Measurements from ENCODE around the gene PADI4. TPM values are rescaled to one million over a fixed set of nuclear protein-coding genes. Genes with fewer than 3 reads are reported as not detected.
A peak's percentile ranks its signal among the peaks of the same experiment; 100 is the strongest.

Gene PADI4
- total RNA-seq, 2 experiments from 2014 or later, result 0.17 to 0.23 TPM

- Mint-ChIP-seq H3K9me3 (no peaks in the 10 kb centered on the region), H3K27ac (no peak overlapping the region), H3K4me1 (no peaks in the 10 kb centered on the region), H3K36me3 (ENCODE audit: low read depth) (no peaks in the 10 kb centered on the region), H3K27me3 (peaks cover 4% of the 10 kb centered on the region), H3K4me3 (no peak overlapping the region)
- CTCF ChIA-PET, result no interaction called here
- POLR2A ChIA-PET, result no interaction called here
- no peak for DNase-seq
These were observed 62.6 kb downstream of the PADI4 start for GRCh38 chr1:17370618-17371017.

DNA sequence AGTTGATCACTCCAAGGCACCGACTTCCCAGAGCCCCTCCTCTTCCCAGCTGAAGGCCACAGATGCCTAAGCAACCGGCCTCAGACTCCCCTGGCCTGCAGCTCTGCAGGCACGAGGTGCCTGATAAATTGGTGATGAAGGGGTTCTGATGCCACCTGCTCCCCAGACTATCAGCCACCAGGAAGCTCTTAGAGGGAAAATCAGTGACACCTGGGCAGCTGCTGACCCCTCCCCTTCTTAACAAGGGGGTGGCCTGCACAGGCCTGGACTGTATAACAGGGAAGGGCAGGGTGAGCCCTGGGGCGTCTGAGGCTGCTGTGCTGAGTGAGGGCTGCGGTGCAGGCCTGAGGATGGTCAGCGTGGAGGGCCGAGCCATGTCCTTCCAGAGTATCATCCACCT, 63.9 kb downstream of the PADI4 start, which contains the start of gene PADI6:
Gene PADI6, plus strand, starts transcription at position 301 of the 400 bp plus-strand sequence. Its CDS starts 50 bp downstream, at position 351.
- POLR2A ChIA-PET, result no interaction called here
- DNase-seq, result no peak
- no peak within 1 kb of the TSS for H3K27ac Mint-ChIP-seq
- peaks cover 2% of the 10 kb centered on the region for H3K27me3 Mint-ChIP-seq
- CTCF ChIA-PET, result no interaction called here
- no peaks in the 10 kb centered on the region for H3K36me3 Mint-ChIP-seq (ENCODE audit: low read depth)
- H3K9me3 Mint-ChIP-seq, result no peaks in the 10 kb centered on the region
- H3K4me1 Mint-ChIP-seq, result no peaks in the 10 kb centered on the region
- no peak within 1 kb of the TSS for H3K4me3 Mint-ChIP-seq

GRCh38 chr1:17372955-17373354, 65.0 kb downstream of the PADI4 start:
- CTCF ChIA-PET, result no interaction called here

GRCh38 chr1:17375651-17376050, 67.7 kb downstream of the PADI4 start:
- no peaks in the 10 kb centered on the region for H3K9me3 Mint-ChIP-seq
- H3K4me3 Mint-ChIP-seq, result no peak overlapping the region
- no peaks in the 10 kb centered on the region for H3K36me3 Mint-ChIP-seq (ENCODE audit: low read depth)
- H3K27ac Mint-ChIP-seq, result no peak overlapping the region
- H3K4me1 Mint-ChIP-seq, result no peaks in the 10 kb centered on the region
- peaks cover 3% of the 10 kb centered on the region for H3K27me3 Mint-ChIP-seq
- ChIA-PET CTCF (no interaction called here), POLR2A (no interaction called here)
- no peak for DNase-seq

More at GRCh38 chr1:17372955-17373354, 65.0 kb downstream of the PADI4 start:
- Mint-ChIP-seq H3K4me1 (no peaks in the 10 kb centered on the region), H3K27ac (no peak overlapping the region), H3K36me3 (ENCODE audit: low read depth) (no peaks in the 10 kb centered on the region), H3K4me3 (no peak overlapping the region), H3K27me3 (peaks cover 4% of the 10 kb centered on the region), H3K9me3 (no peaks in the 10 kb centered on the region)
- DNase-seq, result no peak
- POLR2A ChIA-PET, result no interaction called here

DNA sequence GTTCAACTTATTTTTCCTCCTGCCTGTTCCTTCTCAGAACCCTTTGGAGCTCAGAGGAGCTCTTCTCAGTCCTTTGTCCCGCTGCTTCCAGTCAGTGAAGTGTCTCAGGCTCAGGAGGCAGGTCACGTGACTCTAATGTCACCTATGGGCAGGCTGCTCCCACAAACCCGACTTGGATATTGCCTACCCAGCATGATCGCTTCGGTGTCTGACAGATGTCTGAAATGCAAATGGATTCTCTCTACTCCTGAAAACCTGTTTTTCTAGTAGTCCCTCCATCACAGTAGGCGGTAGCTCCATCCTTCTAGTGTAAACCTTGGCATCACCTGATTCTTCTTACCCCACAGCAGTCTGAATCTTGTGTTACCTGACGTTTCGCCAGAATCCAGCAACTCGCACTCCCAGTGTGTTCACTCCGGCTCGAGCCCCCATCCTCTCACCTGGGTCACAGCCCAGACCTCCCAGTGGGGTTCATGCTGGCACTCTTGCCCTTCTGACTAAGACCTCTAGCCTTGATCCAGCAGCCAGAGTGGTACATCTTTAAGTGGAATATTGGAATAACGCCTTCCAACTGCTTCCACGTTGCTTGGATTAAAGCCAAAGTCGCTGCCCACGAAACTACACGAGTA, 69.4 kb downstream of the PADI4 start:
- CTCF ChIA-PET, result no interaction called here
- H3K27ac Mint-ChIP-seq, result no peak overlapping the region
- peaks cover 7% of the 10 kb centered on the region for H3K27me3 Mint-ChIP-seq
- DNase-seq, result no peak
- POLR2A ChIA-PET, result no interaction called here
- H3K4me1 Mint-ChIP-seq, result no peaks in the 10 kb centered on the region
- no peaks in the 10 kb centered on the region for H3K36me3 Mint-ChIP-seq (ENCODE audit: low read depth)
- H3K4me3 Mint-ChIP-seq, result no peak overlapping the region
- no peaks in the 10 kb centered on the region for H3K9me3 Mint-ChIP-seq

- Mint-ChIP-seq H3K36me3 (ENCODE audit: low read depth) (no peaks in the 10 kb centered on the region), H3K27me3 (peaks cover 7% of the 10 kb centered on the region), H3K4me1 (no peaks in the 10 kb centered on the region), H3K27ac (no peak overlapping the region), H3K4me3 (no peak overlapping the region), H3K9me3 (no peaks in the 10 kb centered on the region)
- DNase-seq, result no peak
- CTCF ChIA-PET, result no interaction called here
- POLR2A ChIA-PET, result no interaction called here
These were observed 73.2 kb downstream of the PADI4 start for GRCh38 chr1:17381161-17381560.

GRCh38 chr1:17392199-17392740, 84.3 kb downstream of the PADI4 start:
- no peaks in the 10 kb centered on the region for H3K9me3 Mint-ChIP-seq
- ChIA-PET POLR2A (no interaction called here), CTCF (no interaction called here)
- peaks cover 3% of the 10 kb centered on the region for H3K27me3 Mint-ChIP-seq
- H3K4me3 Mint-ChIP-seq, result no peak overlapping the region
- H3K27ac Mint-ChIP-seq, result no peak overlapping the region
- H3K36me3 Mint-ChIP-seq (ENCODE audit: low read depth), result no peaks in the 10 kb centered on the region
- DNase-seq, result no peak
- H3K4me1 Mint-ChIP-seq, result peaks cover 13% of the 10 kb centered on the region

DNA sequence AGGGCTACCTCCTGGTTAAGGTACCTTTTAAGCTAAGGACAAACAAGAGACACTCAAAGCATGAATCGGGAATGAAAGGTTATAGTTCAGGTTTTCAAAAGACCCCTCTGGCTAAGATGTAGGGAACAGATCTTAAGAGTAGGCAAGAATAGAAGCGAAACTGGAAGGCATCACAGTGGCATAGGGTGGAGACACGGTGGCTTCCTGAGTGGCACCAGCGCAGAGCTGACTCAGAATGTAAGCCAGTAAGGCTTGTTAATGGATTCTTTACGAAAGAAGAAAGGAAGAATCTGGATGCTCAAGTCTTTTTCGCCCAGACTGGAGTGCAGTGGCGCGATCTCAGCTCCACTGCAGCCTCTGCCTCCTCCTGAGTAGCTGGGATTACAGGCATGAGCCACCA, 85.2 kb downstream of the PADI4 start:
- Mint-ChIP-seq H3K4me1 (peaks cover 13% of the 10 kb centered on the region), H3K27ac (no peak overlapping the region), H3K27me3 (peaks cover 2% of the 10 kb centered on the region), H3K4me3 (no peak overlapping the region), H3K9me3 (no peaks in the 10 kb centered on the region), H3K36me3 (ENCODE audit: low read depth) (no peaks in the 10 kb centered on the region)
- DNase-seq, result peak; percentile 18
- POLR2A ChIA-PET, result no interaction called here
- CTCF ChIA-PET, result no interaction called here

GRCh38 chr1:17397910-17398695, 90.1 kb downstream of the PADI4 start:
- Mint-ChIP-seq H3K4me3 (no peak overlapping the region), H3K36me3 (ENCODE audit: low read depth) (no peaks in the 10 kb centered on the region), H3K27me3 (no peaks in the 10 kb centered on the region), H3K4me1 (peaks cover 9% of the 10 kb centered on the region), H3K27ac (no peak overlapping the region), H3K9me3 (no peaks in the 10 kb centered on the region)
- ChIA-PET POLR2A (no interaction called here), CTCF (interaction anchor here (0.6 kb wide), 1 partner anchor 18 kb away, joined by 3 read pairs; no protein-coding TSS in a partner anchor)
- no peak for DNase-seq

DNA sequence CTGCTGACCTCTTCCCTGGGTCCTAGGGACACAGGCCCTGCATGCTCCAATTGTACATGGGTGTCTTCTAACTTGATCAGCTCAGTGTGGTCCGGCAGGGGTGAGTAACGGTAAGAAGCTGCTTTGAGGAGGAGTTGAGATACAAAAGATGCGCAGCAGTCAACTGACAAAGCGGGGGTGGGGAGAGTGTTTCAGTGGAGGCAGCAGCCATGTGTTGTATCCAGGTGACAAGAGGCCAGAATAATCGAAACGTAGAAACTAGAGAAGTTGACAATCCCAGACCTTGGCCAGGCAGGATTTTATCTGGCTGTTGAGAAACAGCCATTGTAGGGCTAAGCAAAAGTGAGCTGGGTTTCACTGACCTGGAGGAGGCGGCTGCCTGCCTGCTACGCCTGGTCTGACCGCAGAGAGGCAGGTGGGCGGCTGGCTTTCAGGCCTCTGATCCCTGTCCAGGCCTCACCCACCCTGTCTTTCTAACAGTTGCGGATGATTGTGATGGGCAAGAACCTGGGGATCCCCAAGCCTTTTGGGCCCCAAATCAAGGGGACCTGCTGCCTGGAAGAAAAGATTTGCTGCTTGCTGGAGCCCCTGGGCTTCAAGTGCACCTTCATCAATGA, 92.8 kb downstream of the PADI4 start:
- ChIA-PET POLR2A (no interaction called here), CTCF (interaction anchor here (0.6 kb wide), 1 partner anchor 179 kb away, joined by 5 read pairs; no protein-coding TSS in a partner anchor)
- no peak for DNase-seq
- H3K27ac Mint-ChIP-seq, result no peak overlapping the region
- H3K36me3 Mint-ChIP-seq (ENCODE audit: low read depth), result no peaks in the 10 kb centered on the region
- no peak overlapping the region for H3K4me3 Mint-ChIP-seq
- H3K27me3 Mint-ChIP-seq, result no peaks in the 10 kb centered on the region
- H3K4me1 Mint-ChIP-seq, result no peaks in the 10 kb centered on the region
- H3K9me3 Mint-ChIP-seq, result no peaks in the 10 kb centered on the region

DNA sequence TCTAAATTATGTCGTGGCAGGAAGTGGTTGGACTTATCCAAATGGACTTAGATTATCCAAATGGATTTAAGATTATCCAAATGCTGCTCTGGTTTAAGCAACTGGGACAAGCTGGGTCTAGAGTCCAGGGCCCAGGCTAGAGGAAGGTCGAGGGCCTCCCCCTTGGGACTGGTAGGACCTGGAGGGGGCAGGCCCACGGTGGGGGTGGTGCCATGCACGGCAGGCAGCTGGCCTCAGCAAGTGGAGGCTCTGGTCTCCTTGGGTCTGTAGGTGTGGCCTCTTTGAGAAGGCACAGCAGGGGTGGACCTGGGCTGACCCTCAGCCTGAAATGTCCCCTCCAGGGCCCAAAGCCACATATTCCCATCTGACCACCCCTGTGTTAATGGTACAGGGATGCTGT, 93.8 kb downstream of the PADI4 start:
- Mint-ChIP-seq H3K4me1 (no peaks in the 10 kb centered on the region), H3K9me3 (no peaks in the 10 kb centered on the region), H3K36me3 (ENCODE audit: low read depth) (peaks cover 2% of the 10 kb centered on the region), H3K27me3 (no peaks in the 10 kb centered on the region), H3K4me3 (no peak overlapping the region), H3K27ac (no peak overlapping the region)
- ChIA-PET CTCF (no interaction called here), POLR2A (no interaction called here)
- DNase-seq, result no peak

DNA sequence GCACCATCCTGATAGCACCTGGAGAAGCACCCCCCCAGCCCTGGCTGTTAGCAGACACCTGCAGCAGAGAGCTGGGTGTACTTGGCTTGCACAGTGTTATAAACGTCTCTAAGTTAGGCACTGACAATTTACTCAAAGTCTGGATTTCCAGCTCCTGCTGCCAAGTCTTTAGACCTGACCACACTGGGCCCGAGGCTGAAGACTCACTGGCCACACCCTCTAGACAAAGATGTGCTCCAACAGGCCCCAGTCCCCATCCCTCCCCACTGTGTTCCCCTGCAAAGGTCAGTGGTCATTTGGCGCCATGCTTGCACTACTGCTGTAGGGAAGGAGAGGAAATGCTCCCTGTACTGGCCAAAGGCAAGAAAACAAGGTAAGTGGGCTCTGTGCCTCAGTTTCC, 95.1 kb downstream of the PADI4 start:
- DNase-seq, result no peak
- POLR2A ChIA-PET, result no interaction called here
- H3K27ac Mint-ChIP-seq, result no peak overlapping the region
- no peak overlapping the region for H3K4me3 Mint-ChIP-seq
- H3K4me1 Mint-ChIP-seq, result no peaks in the 10 kb centered on the region
- no peaks in the 10 kb centered on the region for H3K9me3 Mint-ChIP-seq
- H3K36me3 Mint-ChIP-seq (ENCODE audit: low read depth), result peaks cover 9% of the 10 kb centered on the region
- no peaks in the 10 kb centered on the region for H3K27me3 Mint-ChIP-seq
- CTCF ChIA-PET, result no interaction called here

DNA sequence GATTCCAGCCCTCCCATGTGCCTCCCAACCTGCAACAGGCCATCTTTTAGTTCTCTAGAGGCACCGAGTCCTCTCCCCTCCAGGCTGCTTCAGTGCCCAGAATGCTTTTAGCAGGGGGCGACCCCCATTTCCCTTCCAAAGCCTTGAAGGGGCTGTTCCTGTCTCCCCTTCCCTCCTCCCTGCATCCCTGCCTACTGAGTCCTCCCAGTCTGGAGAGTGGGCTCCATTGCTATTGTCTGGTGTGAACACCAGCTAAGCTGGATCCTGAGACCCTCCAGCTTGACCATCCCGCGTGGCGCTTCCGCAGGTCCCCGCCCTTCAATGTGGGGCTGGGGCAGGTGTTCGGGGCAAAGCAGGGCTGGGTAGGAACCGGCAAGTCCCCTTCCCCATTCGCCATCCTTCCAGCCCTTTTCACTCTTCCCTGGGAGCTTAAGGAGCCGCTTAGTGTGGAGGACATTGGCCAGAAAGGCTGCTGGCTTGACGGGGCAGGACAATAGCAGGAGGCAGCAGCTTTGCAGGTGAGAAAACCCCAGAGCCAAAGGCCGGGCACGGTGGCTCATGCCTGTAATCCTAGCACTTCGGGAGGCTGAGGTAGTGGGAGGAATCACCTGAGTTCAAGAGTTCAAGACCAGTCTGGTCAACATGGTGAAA, 96.2 kb downstream of the PADI4 start:
- Mint-ChIP-seq H3K4me3 (no peak overlapping the region), H3K27ac (no peak overlapping the region), H3K4me1 (no peaks in the 10 kb centered on the region), H3K36me3 (ENCODE audit: low read depth) (peaks cover 18% of the 10 kb centered on the region), H3K27me3 (no peaks in the 10 kb centered on the region), H3K9me3 (no peaks in the 10 kb centered on the region)
- ChIA-PET POLR2A (no interaction called here), CTCF (interaction anchor here (0.6 to 0.7 kb wide), 2 partner anchors 45 to 1585 kb away, joined by 3 to 4 read pairs; no protein-coding TSS in a partner anchor)
- DNase-seq, result no peak
